Fibroblast of peridontal ligament (primary cell): Measurements from ENCODE around the gene FCRL4.

Source experiments
- DNase-seq: peaks from one replicate; pipeline ENCODE4 v3.0.0-alpha.2; 2010; ENCODE audit errors: extremely low read depth

FCRL4 gene

DNA sequence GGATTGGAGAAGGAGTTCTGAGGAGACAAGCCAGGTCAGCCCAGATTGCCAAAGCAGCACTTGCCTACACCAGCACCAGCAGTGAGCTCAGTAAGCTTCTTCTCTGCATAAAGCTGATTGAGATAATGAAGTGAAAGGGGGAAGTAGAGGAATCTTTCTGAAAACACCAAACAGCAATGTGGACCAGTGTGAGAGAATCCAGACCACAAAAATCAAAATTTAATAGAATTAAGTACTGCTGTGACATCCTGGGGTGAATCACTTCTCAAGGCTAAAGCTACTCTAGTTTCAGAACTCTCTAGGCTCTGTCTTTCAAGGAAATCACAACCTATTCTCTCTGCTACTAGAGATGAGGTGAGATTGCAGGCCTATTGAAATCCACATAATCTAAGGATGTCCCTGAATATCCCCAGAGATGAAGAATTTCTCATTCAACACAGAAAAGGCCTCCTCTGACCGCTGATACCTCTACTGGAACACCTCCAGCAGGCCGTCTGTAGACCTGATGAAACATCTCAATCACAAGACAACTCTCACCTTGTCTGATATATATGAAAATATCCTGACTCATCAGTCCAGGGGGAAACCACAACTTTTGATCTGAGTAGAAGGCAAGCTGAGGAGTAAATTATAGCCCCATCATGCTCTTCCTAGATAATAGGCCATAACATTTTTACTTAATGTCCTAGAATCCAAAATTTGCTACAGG is at the start of gene FCRL4:
TSS of gene FCRL4 (minus strand) at position 127 of the 709 bp plus-strand sequence. CDS start 141 bp downstream, outside the sequence.
- DNase-seq = no peak

DNA sequence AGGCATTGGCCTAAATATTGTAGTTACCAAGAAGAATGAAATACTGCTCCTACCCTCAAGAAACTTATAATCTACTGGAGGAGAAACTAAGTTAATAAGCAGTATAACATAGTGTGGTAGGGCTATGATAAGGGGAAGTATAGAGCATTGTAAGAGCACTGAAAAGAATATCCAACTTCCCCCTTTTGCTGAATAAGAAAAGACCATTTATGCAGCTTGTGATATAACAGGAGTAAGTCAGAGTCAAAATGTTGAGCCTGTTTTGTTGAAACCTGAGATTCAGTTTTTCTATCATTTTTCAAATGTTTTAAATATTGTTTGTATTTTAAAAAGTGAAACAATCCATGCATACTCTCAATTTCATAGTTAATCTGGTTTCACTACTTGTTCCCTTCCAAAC is 48.3 kb upstream of the FCRL4 start:
- DNase-seq = no peak

DNA sequence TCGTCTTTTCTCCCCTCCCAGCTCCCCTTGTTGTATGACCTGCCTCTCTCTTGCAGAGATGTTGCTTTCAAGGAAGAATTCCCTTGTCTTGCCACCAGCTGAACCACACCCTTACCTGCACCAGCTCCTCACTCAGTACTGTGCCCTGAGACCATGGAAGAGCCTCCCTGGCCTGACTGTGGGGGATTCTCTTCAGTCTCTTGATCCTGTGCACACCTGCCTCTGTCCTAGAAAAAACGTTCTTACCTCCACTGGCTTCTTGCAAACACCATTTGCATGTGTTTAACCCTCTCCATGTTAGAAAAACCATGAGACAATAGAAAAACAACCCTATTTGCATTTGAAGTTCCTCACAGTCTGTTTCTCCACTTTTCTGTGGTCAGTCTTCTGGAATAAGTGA is 43.3 kb upstream of the FCRL4 start:
- no peak for DNase-seq

DNA sequence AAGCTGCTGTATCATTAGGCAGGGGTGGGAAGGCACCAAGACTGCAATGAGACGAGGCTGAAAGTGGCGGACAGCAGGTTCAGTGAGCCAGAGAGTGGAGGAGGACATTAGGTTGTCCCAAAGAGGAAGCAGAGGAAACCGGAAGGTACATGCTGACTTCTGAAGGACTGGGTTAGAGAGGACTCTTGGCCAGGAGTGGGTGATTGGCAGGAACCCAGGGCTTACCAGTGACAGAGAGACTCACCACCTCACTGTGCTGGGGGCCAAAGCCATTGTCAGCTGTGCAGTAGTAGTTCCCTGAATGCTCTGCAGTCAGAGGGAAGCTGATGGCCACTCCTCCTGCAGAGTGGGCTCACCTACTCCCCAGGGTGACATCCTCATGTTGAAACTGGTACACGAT is 41.9 kb upstream of the FCRL4 start:
- no peak for DNase-seq

DNA sequence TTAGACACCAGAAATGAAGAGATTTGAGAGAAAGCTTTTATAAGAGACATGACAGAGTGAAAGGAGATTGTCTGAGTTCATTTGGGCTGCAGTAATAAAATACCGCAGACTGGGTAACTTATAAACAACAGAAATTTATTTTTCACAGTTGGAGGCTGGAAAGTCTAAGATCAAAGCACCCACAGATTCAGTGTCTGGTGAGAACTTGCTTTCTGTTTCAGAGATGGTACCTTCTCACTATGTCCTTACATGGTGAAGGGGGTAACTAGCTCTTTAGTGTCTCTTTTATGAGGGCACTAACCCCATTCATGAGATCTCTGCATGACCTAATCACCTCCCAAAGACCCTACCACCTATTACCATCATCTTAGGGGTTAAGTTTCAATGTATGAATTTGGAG is 30.9 kb upstream of the FCRL4 start:
- no peak for DNase-seq

DNA sequence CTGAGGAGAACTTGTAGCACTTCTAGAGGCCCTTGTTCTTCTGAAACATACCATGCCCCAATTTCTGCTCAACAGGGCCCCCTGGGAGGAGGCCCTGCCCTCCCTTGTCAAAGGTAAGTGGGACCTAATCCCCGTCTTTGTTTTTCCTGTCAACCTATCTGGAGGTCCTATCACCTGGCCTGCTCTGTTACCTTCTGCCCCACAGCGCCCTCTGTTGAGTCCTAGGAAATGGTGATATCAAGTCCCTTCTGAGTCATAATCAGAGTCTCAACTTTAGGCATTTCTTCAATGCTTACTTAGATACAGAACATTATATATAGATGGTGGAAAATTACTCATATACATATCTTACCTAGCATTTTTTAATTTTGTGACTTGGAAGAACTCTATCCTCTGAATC is 28.2 kb upstream of the FCRL4 start:
- no peak for DNase-seq

DNA sequence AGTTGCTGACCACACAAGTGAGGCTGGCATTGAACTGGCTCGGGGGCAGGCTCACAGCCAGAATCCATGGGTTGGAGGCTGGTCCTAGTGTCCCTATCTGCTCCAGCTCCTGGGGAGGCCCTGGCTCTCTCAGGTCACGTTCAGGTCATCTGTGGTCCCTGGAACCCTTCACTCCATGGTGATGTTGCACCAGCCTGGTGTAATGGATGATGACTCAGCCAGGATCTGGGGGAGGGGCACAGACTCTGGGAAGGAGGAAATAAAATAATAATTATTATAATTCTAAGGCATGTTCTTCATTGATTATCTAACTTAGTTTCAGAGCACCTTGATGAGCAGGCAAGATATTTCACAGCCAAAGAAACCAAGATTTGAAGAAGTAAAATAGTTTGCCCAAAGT is 26.6 kb upstream of the FCRL4 start:
- DNase-seq = no peak

DNA sequence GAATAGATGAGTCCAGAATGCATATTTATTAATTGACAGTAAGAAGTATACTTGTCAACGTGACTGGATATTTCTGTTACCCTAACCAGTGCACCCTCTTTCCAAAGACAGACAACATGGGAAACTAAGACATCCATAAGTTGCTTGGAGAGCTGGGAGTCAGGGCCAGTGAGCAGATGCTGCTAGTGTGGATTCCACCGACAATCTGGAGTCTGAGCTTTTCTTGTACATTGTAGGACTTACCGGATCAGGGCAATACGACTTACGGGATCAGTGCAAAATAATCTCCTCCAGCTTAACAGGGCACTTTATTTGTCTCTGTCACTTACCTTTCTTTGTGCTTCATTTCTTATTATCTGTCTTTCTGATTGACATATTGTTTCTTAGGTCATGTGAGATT is 24.6 kb upstream of the FCRL4 start:
- no peak for DNase-seq

DNA sequence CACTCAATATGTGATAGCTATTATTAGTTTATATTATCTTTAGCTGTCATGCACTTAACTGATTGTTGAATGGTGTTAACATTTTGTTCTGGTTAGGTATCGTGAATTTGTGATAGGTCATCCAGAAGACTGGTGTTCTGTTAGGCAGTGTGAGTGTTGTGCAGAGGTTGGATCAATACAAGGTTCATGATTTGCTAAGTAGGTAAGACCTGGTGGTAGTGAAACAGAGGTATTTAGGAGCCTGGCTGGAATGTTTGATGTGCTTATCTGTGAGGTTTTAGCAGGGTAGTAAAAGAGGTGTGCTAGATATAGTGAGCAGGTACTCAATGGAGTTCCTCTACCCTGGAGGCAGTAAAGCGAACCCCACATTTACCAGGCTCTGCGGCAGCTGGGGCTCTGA is 20.3 kb upstream of the FCRL4 start:
- no peak for DNase-seq

DNA sequence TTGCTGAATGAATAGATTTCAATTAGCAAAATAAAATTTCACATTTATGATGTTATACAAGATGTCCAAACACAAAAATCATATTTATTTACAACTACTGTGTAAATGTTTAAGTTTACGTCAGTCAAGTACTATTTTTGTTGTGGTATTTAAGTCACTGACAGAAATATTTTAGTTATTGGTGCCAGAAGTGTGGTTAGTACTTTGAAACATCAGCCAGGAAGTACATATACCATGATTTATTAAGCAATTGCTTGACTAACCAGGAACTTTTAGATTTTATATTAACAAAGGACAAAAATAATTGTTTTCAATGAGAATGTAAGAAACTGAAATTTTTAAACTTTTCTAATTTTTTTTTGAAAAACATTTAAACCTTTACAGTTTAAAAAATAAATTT is 2.4 kb upstream of the FCRL4 start:
- no peak for DNase-seq

DNA sequence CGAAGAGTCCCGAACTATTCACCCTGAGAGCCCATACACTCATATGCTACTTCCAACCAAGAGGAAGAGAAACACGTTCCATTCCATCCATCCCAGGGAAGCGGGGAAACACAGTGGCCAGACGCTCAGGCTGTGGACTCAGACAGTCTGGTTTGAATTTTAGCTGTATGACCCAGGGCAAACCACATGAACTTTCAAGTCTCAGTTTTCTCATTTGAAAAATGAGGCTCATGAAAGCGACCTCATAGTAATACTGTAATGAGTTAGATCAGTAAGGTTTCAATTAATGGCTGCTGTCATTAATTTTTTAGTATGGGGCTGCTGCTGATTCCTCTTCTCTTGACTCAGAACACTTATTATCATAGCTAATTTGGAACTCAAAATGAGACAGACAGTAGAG is 1.5 kb downstream of the FCRL4 start:
- DNase-seq = no peak

DNA sequence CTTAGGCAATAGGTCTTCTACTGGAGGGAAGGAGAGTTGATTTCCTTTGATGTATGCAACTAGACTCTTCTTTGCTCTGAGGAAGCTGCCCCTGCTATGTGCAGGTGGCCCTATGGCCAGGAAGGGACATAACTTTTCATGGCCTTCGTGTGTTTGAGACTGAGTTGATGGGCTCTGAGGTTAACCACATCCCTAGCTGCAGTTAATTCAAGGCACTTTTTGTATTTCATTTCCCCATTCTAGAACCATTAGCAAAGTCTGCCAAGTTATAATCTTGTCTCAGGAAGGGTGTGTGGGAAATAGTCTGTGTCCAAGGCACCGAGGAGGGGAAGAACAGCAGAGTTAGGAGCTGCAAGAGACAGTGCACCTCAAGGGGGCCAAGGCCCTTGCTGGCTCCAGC is 2.5 kb downstream of the FCRL4 start:
- no peak for DNase-seq

DNA sequence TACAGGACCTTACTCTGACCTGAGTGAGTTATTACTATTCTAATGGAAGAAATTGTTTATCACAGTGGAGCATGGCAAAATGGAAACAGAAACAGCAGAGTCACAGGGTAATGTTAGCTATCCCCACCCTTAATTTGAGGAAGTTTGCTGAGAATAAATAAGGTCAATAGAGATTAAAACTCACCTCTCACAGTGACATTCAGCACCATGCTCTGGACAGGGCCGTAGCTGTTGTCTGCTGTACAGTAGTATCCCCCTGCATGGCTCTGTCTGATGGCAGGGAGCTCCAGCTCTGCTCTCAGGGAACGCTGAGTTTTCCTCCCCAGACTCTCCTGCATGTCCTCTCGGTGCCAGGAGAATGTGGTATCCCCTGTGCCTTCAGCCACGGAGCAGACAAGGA is 11.9 kb downstream of the FCRL4 start:
- no peak for DNase-seq

DNA sequence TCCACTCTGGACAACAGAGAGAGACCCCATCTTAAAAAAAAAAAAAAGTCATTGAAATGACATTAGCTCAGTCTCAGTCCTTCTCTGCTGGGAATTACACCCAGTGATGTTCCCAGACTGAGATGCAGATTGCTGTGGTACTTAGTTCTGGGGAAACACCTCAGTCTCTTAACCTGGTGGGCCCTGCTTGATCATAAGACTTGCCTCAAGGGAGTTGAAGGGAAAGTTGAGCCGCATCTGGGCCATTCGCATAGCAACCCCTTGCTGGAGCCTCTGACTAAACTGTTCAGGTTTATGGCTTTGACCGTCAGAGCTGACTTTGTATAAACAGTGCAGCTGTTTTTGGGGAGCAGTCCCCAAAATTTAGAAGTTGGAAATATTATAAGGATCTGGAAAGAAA is 13.4 kb downstream of the FCRL4 start:
- DNase-seq = no peak

DNA sequence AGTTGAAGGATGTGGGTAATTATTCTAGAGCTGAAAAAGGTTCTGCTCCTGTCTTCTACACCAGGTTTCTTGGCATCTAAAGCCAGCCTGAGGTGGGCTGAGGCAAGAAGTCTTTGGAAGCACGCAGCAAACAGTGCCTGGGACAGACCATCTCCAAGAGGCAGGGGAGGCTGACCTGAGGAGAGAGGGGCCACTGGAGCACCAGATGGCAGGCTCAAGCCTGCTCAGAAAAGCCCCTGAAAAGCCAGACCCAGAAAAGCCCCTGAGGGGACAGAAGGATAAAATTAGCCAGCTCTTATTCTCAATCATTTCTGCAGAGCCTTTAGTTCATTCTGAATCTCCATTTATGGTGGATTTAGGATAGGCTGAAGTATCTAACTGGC is 17.1 kb downstream of the FCRL4 start:
- no peak for DNase-seq

DNA sequence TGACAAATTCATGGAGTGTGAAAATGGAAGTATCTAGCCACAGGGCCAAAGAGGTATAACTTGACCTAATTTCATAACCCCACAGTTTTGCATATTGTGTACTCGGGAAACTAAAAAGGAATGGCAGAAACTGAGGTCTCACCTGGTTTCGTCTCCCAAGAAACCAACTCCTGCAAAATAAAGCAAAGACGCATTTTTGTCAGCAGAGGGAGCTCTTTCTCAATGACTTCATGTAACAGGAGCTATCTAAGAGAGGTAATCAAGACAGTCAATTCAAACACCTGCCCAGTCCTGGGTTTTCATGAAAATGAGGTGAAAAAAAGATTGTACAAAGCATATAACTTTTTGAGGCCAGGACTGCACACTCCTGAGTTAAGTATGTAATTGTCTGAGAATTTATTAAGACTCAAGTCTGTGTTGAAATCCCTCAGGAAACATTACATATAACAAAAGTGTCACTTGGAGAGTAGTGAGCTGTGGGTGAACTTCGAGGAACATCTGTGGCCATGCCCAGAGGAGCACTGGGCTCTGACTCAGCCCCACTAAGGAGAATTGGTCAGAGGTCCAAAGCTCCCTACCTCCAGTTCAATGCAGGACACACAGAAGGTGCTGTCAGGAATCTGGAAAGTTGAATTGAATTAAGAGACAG is 17.6 kb downstream of the FCRL4 start:
- DNase-seq = peak; percentile 65

DNA sequence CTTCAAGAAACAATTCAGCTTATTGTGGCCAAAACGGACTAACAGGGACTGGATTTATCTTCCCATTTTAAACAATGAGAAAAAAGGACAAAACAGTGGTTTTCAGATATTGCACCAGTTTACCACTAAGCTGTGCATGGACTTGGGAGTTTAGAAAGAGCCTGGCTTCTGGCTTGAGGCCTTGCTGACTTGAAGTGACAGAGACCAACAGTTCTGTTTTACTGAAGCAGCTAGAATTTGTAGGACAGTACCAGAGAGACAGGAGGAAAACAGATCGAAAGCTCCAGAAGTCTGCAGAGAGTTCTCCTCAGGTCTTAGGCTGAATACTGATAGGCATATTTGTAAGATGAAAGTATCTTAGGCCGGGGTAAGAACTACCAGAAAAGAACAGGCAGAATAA is 20.5 kb downstream of the FCRL4 start:
- no peak for DNase-seq

DNA sequence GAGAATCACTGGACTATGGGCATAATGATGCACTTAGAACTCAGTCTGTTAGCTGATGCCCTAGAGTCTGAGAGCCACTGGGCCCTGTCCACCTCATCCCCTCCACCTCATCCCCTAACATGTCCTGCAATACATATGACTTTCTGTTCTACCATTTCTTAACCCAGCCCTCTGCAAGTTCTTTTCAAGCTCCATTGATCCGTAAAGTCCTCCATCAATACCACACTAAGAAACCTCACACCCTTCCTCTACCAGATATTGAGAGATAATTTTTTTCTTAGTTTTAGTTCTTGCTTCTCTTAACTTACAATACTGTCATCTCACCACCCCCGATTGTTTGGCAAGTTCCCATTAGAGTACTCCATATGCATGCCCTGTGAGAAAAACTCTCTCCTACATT is 22.1 kb downstream of the FCRL4 start:
- no peak for DNase-seq

DNA sequence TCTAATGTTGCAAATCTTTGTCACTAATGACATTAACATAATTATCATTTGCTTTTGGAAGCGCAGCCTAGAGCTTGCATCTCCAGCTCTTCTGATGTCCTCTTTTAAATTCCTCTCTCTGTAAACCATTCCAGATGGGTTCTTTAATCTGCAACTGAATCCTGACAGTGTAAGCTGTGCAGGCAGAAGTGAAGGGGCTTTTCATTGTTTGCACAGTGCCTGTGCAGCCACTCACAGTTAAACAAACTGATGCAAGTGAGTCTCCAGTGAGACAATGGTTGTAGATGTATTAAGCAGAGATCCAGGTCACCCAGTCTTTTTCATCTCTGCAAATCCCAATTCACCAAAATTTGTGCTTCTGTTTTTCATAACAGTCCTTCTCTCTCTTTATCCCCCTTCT is 23.0 kb downstream of the FCRL4 start:
- no peak for DNase-seq

DNA sequence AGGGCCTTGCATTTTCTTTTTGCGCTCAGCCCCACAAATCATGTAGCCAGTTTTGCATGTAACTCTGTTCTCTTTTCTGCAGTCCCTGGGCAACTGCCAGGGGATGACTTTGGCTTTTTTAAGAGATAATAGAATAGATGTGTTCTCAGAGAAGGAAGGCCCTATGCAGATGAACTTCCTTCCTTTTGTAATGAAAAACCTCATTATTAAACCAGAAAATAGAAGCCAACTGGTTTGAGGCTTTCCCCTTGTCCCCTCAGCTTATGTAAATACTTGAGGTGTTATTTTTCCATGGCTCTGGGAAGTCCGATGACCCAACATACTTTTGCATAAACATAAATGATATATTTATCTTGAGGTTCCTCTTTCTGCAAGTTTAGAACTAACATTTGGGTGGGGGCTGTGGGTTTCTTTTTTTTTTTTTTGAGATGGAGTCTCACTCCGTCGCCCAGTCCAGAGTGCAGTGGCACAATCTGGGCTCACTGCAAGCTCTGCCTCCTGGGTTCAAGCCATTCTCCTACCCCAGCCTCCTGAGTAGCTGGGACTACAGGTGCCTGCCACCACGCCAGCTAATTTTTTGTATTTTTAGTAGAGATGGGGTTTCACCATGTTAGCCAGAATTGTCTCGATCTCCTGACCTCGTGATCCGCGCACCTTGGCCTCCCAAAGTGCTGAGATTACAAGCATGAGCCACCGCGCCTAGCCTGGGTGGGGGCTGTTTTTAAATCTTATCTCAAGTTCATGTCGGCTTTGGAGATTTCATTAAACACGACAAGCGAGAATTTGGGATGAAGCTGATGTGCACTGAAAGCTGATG is 31.2 kb downstream of the FCRL4 start:
- no peak for DNase-seq

DNA sequence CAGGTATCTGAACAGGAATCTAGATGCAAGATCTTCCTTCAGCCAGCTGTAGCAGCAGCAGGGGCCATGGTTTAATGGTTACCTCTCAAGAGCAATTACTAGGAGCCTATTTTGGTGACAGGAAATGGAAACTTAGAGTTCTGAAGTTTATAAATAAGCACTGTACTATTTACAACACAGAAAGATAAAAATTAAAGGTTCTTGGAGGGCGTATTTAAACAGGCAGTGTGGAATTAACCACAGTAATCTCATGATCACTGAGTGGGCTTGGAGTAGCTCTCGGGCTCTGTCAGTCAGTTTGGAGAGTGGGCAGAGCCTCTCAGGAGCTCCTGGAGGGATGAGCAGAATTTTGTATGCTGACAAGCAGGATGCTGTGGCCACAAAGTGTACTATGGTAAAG is 35.4 kb downstream of the FCRL4 start:
- no peak for DNase-seq

DNA sequence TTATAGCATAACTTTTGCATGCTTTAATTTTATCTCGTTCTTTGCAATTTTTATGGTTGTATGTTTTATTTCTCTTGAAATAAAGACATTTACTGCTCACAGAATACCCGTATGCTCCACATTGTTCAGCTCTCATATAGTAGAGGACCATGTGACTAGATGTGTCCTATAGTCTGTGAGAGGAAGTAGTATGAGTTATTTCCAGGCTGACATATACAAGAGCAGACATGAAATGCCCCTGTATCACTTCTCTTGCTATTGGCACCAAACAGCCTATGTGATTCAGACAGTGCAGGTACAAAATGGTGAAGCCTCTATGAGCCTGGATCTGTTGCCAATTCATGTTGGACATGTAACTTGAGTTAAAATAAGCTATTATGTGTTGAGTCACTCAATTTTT is 39.8 kb downstream of the FCRL4 start:
- no peak for DNase-seq
